ENCODE measurements around the gene MIA. TPM values are rescaled to one million over a fixed set of nuclear protein-coding genes. Genes with fewer than 3 reads are reported as not detected.
"Not testable (repeated sequence)": the region's sequence is repeated elsewhere in the genome, so short reads cannot be mapped to it uniquely, and the experiment has no call there.

The MIA gene
- total RNA-seq, 4 donors from 2014 or later: 2.8 TPM; not detected in 3

- intact Hi-C loops (cut with DNase I; ENCODE audit: low total_unique reads): no loop called here
- Histone ChIP-seq H3K4me3 (no peak overlapping the region), H3K27me3 (no peaks in the 10 kb centered on the region)
Measured at GRCh38 chr19:40780582-40780981, 5.3 kb downstream of the MIA start.

GRCh38 chr19:40781140-40781539 is 5.8 kb downstream of the MIA start:
- Histone ChIP-seq H3K27me3 (no peaks in the 10 kb centered on the region), H3K36me3 (no peaks in the 10 kb centered on the region), H3K4me1 (peaks cover 0 to 7% of the 10 kb centered on the region in 2 donors), H3K27ac (no peak overlapping the region), H3K4me3 (no peak overlapping the region), H3K9me3 (no peaks in the 10 kb centered on the region)
- TF ChIP-seq POLR2A (IDR thresholded peaks at IDR 0.05) (no peak), CTCF (IDR thresholded peaks at IDR 0.05) (no peak)
- intact Hi-C loops (cut with DNase I; ENCODE audit: low total_unique reads): no loop called here
- DNase-seq: no peak

More at GRCh38 chr19:40780582-40780981, 5.3 kb downstream of the MIA start:
- TF ChIP-seq CTCF (IDR thresholded peaks at IDR 0.05) (no peak), POLR2A (IDR thresholded peaks at IDR 0.05) (no peak)
- no peaks in the 10 kb centered on the region for H3K9me3 ChIP-seq
- no peaks in the 10 kb centered on the region for H3K36me3 ChIP-seq
- DNase-seq: no peak
- no peak overlapping the region for H3K27ac ChIP-seq
- H3K4me1 ChIP-seq: peaks cover 0 to 7% of the 10 kb centered on the region in 2 donors

GRCh38 chr19:40783711-40784110 is 8.4 kb downstream of the MIA start:
- H3K9me3 ChIP-seq: no peaks in the 10 kb centered on the region
- intact Hi-C loops (cut with DNase I; ENCODE audit: low total_unique reads): no loop called here
- no peaks in the 10 kb centered on the region for H3K27me3 ChIP-seq
- H3K36me3 ChIP-seq: no peaks in the 10 kb centered on the region
- no peak overlapping the region for H3K4me3 ChIP-seq
- H3K27ac ChIP-seq: no peak overlapping the region
- no peak for DNase-seq
- no peak for TF ChIP-seq POLR2A (IDR thresholded peaks at IDR 0.05)
- no peak for TF ChIP-seq CTCF (IDR thresholded peaks at IDR 0.05)
- peaks cover 0 to 6% of the 10 kb centered on the region in 2 donors for H3K4me1 ChIP-seq

- H3K9me3 ChIP-seq; H3K27ac ChIP-seq; intact Hi-C loops (cut with DNase I; ENCODE audit: low total_unique reads); H3K36me3 ChIP-seq; H3K4me1 ChIP-seq; H3K4me3 ChIP-seq; DNase-seq; H3K27me3 ChIP-seq: not testable (repeated sequence)
Measured at GRCh38 chr19:40784146-40784545, 8.8 kb downstream of the MIA start.

GRCh38 chr19:40785526-40785925 is 10.2 kb downstream of the MIA start:
- TF ChIP-seq CTCF (IDR thresholded peaks at IDR 0.05): no peak
- TF ChIP-seq POLR2A (IDR thresholded peaks at IDR 0.05): no peak
- Histone ChIP-seq H3K9me3 (no peaks in the 10 kb centered on the region), H3K27me3 (no peaks in the 10 kb centered on the region), H3K4me3 (no peak overlapping the region), H3K4me1 (no peaks in the 10 kb centered on the region), H3K36me3 (no peaks in the 10 kb centered on the region), H3K27ac (no peak overlapping the region)
- no peak for DNase-seq
- intact Hi-C loops (cut with DNase I; ENCODE audit: low total_unique reads): no loop called here
